K562 (cell line): Measurements from ENCODE around the gene PACRG. TPM values are rescaled to one million over a fixed set of nuclear protein-coding genes. Genes with fewer than 3 reads are reported as not detected.

ENCODE experiments used
- ATAC-seq: fragments of 200-7000 bp; cut with Tn5 transposase; 3 replicates; pipeline ENCODE4 v1.9.1; 2020; ENCODE audit warnings: moderate library complexity
- BruUV-seq: library from RNA; stranded (reverse); fragments of 400-500 nt; replicated peaks from 2 replicates; lab custom pipeline; 2021; lab: Mats Ljungman, UMichigan
- CTCF ChIA-PET: fragments of 300-600 bp; formaldehyde crosslinking; extraction: SDS; loops from one replicate; lab custom pipeline; 2021; ENCODE audit warnings: low intra/inter-chr PET ratio; lab: Yijun Ruan, JAX
- POLR2A ChIA-PET: fragments of 300-600, 350-650 bp; sonication (Branson Sonifier 250); formaldehyde crosslinking; extraction: SDS; loops from one replicate; lab custom pipeline; 2021; ENCODE audit warnings: antibody characterized with exemption, inconsistent platforms; lab: Yijun Ruan, JAX
- DNase-seq, 4 experiments: peaks; one replicate each; pipeline versions ENCODE4 v3.0.0 to v3.0.0-alpha.2; 2011 to 2018; ENCODE audit warnings: low spot score in 3 of 4, mixed read lengths in 3 of 4; ENCODE audit errors: extremely low read depth in 1 of 4
- FAIRE-seq: peaks from 2 replicates; lab custom pipeline; 2011; peaks lifted over from hg19 to GRCh38; lab: Jason Lieb, UNC
- H2AFZ ChIP-seq: 2 replicates; pipeline ENCODE4 v1.6.0; 2011; ENCODE audit warnings: low read depth, low read length, control low read depth, inconsistent platforms
- H3K27ac ChIP-seq: fragments of 200-600 bp; 3 replicates; pipeline ENCODE4 v1.8.0; 2011; ENCODE audit warnings: low read depth, mild to moderate bottlenecking, control low read depth, inconsistent platforms, low read length, moderate library complexity, mixed read lengths; ENCODE audit errors: extremely low read depth
- H3K27me3 ChIP-seq, 2 experiments: fragments of 300-600 bp in 1 of 2; 2 replicates in 1 of 2; 3 replicates in 1 of 2; pipeline versions ENCODE4 v1.6.0 to v1.8.0; 2011; ENCODE audit warnings: inconsistent platforms in 2 of 2, low read length in 2 of 2, mild to moderate bottlenecking in 1 of 2, mixed read lengths in 1 of 2, moderate library complexity in 1 of 2; ENCODE audit not compliant: control insufficient read depth in 2 of 2, insufficient read depth in 2 of 2
- H3K36me3 ChIP-seq: fragments of 300-600 bp; 3 replicates; pipeline ENCODE4 v1.8.0; 2011; ENCODE audit warnings: mild to moderate bottlenecking, low read length, inconsistent platforms; ENCODE audit not compliant: control insufficient read depth, insufficient read depth
- H3K4me1 ChIP-seq, 2 experiments: fragments of 200-600 bp in 1 of 2; replicated peaks in 1 of 2; 2 replicates in 1 of 2; 3 replicates in 1 of 2; pipeline versions ENCODE4 v1.5.1 to v1.8.0; 2011; ENCODE audit warnings: inconsistent platforms in 2 of 2, low read length in 2 of 2, mild to moderate bottlenecking in 1 of 2, mixed read lengths in 1 of 2, moderate library complexity in 1 of 2; ENCODE audit not compliant: control insufficient read depth in 2 of 2, insufficient read depth in 2 of 2
- H3K4me2 ChIP-seq: 2 replicates; pipeline ENCODE4 v1.6.1; 2011; ENCODE audit warnings: low read length, control low read depth, inconsistent platforms, mixed read lengths; ENCODE audit not compliant: insufficient read depth
- H3K4me3 ChIP-seq: fragments of 200-600 bp; sonication (generic), shearing (Covaris generic); 2 replicates; pipeline ENCODE4 v1.5.1; 2016; ENCODE audit warnings: control low read depth, inconsistent platforms
- H3K79me2 ChIP-seq: fragments of 200-600 bp; 3 replicates; pipeline ENCODE4 v1.8.0; 2011; ENCODE audit warnings: low read length, inconsistent platforms; ENCODE audit not compliant: control insufficient read depth, insufficient read depth
- H3K9ac ChIP-seq, 2 experiments: 2 replicates each; pipeline versions ENCODE4 v1.6.0 to v1.6.1; 2011; ENCODE audit warnings: low read depth in 2 of 2, low read length in 2 of 2, control low read depth in 1 of 2, inconsistent platforms in 1 of 2, mild to moderate bottlenecking in 1 of 2, mixed read lengths in 1 of 2; ENCODE audit not compliant: insufficient read depth in 1 of 2
- H3K9me1 ChIP-seq: one replicate; pipeline ENCODE4 v1.6.0; 2011; ENCODE audit warnings: inconsistent platforms, mild to moderate bottlenecking, low read length, moderate library complexity; ENCODE audit not compliant: control insufficient read depth, insufficient read depth
- H3K9me3 ChIP-seq: replicated peaks from 2 replicates; pipeline ENCODE4 v1.5.1; 2011; ENCODE audit warnings: low read depth, low read length, inconsistent platforms; ENCODE audit not compliant: control insufficient read depth, insufficient read depth
- H4K20me1 ChIP-seq: replicated peaks from 2 replicates; pipeline ENCODE4 v1.6.1; 2011; ENCODE audit warnings: low read length, inconsistent platforms, mixed read lengths; ENCODE audit not compliant: control insufficient read depth, insufficient read depth
- ARID4B ChIP-seq: sonication (generic); formaldehyde crosslinking; IDR thresholded peaks from 2 replicates; pipeline ENCODE4 v1.8.0; 2022; ENCODE audit warnings: mild to moderate bottlenecking, missing genetic modification reagents
- ELK3 ChIP-seq: fragments of 450-650 bp; formaldehyde crosslinking; IDR thresholded peaks from 2 replicates; pipeline ENCODE4 v1.4.0; 2020; ENCODE audit warnings: mild to moderate bottlenecking
- FOXA3 ChIP-seq, 2 experiments: fragments of 450-650 bp in 1 of 2; sonication (generic) in 1 of 2; formaldehyde crosslinking; IDR thresholded peaks in 1 of 2; conservative IDR thresholded peaks in 1 of 2; 2 replicates each; pipeline versions ENCODE4 v1.4.0 to v1.8.0; 2020 to 2022; ENCODE audit warnings: mild to moderate bottlenecking in 2 of 2, missing genetic modification reagents in 1 of 2
- HMGXB4 ChIP-seq: sonication (generic); formaldehyde crosslinking; IDR thresholded peaks from 2 replicates; pipeline ENCODE4 v1.8.1; 2023; ENCODE audit warnings: mild to moderate bottlenecking, missing genetic modification reagents
- MEF2D ChIP-seq: conservative IDR thresholded peaks from 2 replicates; pipeline ENCODE4 v1.6.1; 2016; ENCODE audit warnings: low read depth, missing genetic modification characterization, missing compliant biosample characterization
- MYBL2 ChIP-seq, 2 experiments: fragments of 450-650 bp in 1 of 2; sonication (generic) in 1 of 2; formaldehyde crosslinking in 1 of 2; IDR thresholded peaks; 2 replicates each; pipeline versions ENCODE4 v1.6.1 to v1.8.1; 2017 to 2022; ENCODE audit warnings: borderline replicate concordance in 1 of 2, inconsistent platforms in 1 of 2, low read depth in 1 of 2, mild to moderate bottlenecking in 1 of 2, missing genetic modification reagents in 1 of 2, moderate library complexity in 1 of 2
- POLR3G ChIP-seq: IDR thresholded peaks from 2 replicates; pipeline ENCODE4 v1.6.1; 2011; ENCODE audit not compliant: insufficient read length, insufficient replicate concordance; ENCODE audit errors: extremely low read depth
- RBM34 ChIP-seq: fragments of 200-400 bp; formaldehyde crosslinking; IDR thresholded peaks from 2 replicates; pipeline ENCODE4 v1.6.1; 2018; ENCODE audit warnings: low read length, borderline replicate concordance; ENCODE audit not compliant: insufficient read depth
- RFX5 ChIP-seq: IDR thresholded peaks from 2 replicates; pipeline ENCODE4 v1.6.1; 2011; ENCODE audit warnings: low read depth, mild to moderate bottlenecking, improper control_type of control experiment, low read length
- ZBTB34 ChIP-seq: fragments of 250-450 bp; sonication (Bioruptor Pico); IDR thresholded peaks from 2 replicates; pipeline ENCODE4 v1.8.0; 2021; ENCODE audit warnings: mild to moderate bottlenecking, moderate library complexity
- ZNF3 ChIP-seq: fragments of 250-450 bp; sonication (Bioruptor Pico); IDR thresholded peaks from 2 replicates; pipeline ENCODE4 v1.5.0; 2021; ENCODE audit warnings: mild to moderate bottlenecking, moderate library complexity
- WGBS: fragments of 100-300 bp; shearing (Covaris generic); methylation state at CpG from one replicate; pipeline ENCODE4 v1.1.6; 2016; ENCODE audit warnings: low coverage, mixed read lengths; ENCODE audit not compliant: insufficient coverage; ENCODE audit errors: missing lambda C conversion rate; 5-methylcytosine and 5-hydroxymethylcytosine counted together
- in situ Hi-C: fragments of 300-500 bp; cut with MboI; formaldehyde crosslinking; loops from 4 replicates; pipeline ENCODE4 v1.15.0; 2018; ENCODE audit warnings: inconsistent platforms, mixed read lengths
- intact Hi-C: fragments of 100-400 bp; cut with micrococcal nuclease; formaldehyde crosslinking; loops from 2 replicates; pipeline ENCODE4 v1.14.2; 2022
- polyA plus RNA-seq, 8 experiments: library from polyadenylated mRNA; depleted of rRNA in 4 of 8; stranded (reverse) in 5 of 8; unstranded in 3 of 8; fragments of >200 nt; fragmentation: Nextera tagmentation in 2 of 8; fragmentation: Illumina TruSeq in 1 of 8; extraction: Ambion mirVana in 2 of 8; extraction: Trizol in 1 of 8; gene quantifications; 2 replicates each; pipeline versions ENCODE4 v1.2.1 to v1.2.3, GENCODE V29; 2011 to 2014; ENCODE audit warnings: inconsistent platforms in 1 of 8, missing spikeins in 1 of 8
- total RNA-seq, 7 experiments: library from RNA; depleted of rRNA in 6 of 7; stranded (reverse); fragments of >200 nt in 6 of 7; fragmentation: Illumina TruSeq in 2 of 7; extraction: Trizol in 2 of 7; gene quantifications; 2 replicates each; pipeline versions ENCODE4 v1.2.1 to v1.2.3, GENCODE V29; 2011 to 2021; ENCODE audit warnings: low replicate concordance in 1 of 7

PACRG gene
- total and polyA plus RNA-seq, 9 of the 15 experiments (the other 6 are each of a cell fraction or from before 2014, with no cell fraction given) = 0.04 TPM; not detected in 8

- in situ Hi-C loops (no loop called here), intact Hi-C loops (no loop called here)
- no peaks in the 10 kb centered on the region for H3K4me1 ChIP-seq
- WGBS = 4% methylated on average over 3 of the region's 3 CpGs
- no peak for ATAC-seq
- no peak overlapping the region for H2AFZ ChIP-seq
- no peak for FAIRE-seq
- CTCF ChIA-PET = no interaction called here
- no peaks in the 10 kb centered on the region for H3K79me2 ChIP-seq
- H3K9ac ChIP-seq = no peak overlapping the region
- no TSS peak for BruUV-seq
- no peak overlapping the region for H3K4me2 ChIP-seq
- H4K20me1 ChIP-seq = no peaks in the 10 kb centered on the region
- no peaks in the 10 kb centered on the region for H3K36me3 ChIP-seq
- H3K27me3 ChIP-seq = no peaks in the 10 kb centered on the region
- H3K27ac ChIP-seq = no peak overlapping the region
- POLR2A ChIA-PET = no interaction called here
- no peak overlapping the region for H3K4me3 ChIP-seq
- no peaks in the 10 kb centered on the region; the same call in 1 of the 2 replicates for H3K9me3 ChIP-seq
- TF ChIP-seq ARID4B (no peak), ZBTB34 (no peak), HMGXB4 (CRISPR knock-in tag) (no peak), MYBL2 (IDR thresholded peaks at IDR 0.05; ENCODE audit: low read depth) (no peak), MYBL2 (CRISPR knock-in tag; IDR thresholded peaks at IDR 0.05; ENCODE audit: borderline replicate concordance) (no peak), FOXA3 (CRISPR knock-in tag; conservative IDR thresholded peaks at IDR 0.05 in 1 of 2, IDR thresholded peaks at IDR 0.05 in 1 of 2) (no peak), ELK3 (CRISPR knock-in tag) (no peak), MEF2D (tag) (no peak), ZNF3 (no peak), POLR3G (no peak), RBM34 (no peak), RFX5 (no peak)
- TF ChIP-seq, all 486 proteins: peak for 0
- DNase-seq = no peak
- H3K9me1 ChIP-seq = no peaks in the 10 kb centered on the region
Measured at GRCh38 chr6:162773996-162774395, 46.2 kb downstream of the PACRG start.
